G401.6 (cell line): Measurements from ENCODE around the gene CDIP1.

Source experiments
- FAIRE-seq: peaks from 2 replicates; lab custom pipeline; 2012; peaks lifted over from hg19 to GRCh38; lab: Jason Lieb, UNC

The CDIP1 gene

DNA sequence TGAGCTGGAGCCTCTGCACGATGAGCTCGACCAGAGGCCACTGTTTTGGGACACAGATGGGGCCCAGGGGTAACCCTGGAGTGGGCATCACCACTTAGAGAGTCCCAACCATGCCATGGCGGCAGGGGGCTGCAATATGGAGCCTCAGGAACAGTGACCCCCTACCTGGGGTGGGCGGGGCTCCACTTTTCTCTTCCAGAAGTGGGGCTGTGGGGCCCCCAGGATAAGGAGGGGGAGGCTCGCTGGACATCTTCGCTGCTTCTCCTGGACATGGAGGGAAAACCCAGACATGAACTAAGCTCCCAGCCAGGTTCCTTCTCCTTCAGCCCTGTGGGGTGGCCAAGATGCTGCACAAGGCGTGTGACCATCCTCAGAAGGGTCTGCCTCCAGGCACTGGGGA, 24.7 kb downstream of the CDIP1 start:
- FAIRE-seq, result no peak

DNA sequence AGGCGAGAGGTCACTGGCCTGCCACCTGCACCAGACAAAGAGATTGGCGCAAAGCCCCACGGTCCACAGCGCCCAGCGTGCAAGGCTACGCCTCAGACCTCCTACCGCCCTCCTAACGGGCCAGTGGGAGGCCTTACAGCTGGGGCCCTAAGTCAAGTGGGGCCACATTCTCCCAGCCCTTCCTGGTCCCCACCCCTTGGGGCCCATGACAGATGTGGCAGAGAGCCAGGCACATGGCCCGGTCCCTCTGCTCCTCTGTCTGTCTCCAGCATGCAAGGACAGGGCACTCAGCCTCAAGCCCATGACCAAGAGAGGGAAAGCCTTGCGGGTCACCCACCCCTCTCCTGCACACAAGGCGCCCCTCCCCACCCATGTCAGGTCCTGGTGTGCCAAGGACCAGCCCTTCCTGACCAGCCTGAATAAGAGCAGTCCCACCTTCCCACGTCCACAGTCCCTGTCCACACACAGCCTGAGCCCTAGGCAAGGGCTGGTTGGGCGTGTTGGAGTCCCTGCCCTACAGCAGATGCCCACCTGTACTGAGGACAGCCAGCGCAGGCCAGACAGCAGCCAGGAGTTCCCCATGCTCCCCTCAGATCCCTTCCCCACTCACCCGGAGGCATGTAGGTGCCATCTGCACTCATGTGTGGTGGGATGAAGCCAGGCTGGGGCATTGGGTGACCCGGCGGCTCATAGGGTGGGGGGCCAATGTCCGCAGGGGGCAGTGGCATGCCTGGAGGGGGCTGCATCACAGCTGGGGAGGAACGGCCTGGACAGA, 25.3 kb downstream of the CDIP1 start:
- no peak for FAIRE-seq

DNA sequence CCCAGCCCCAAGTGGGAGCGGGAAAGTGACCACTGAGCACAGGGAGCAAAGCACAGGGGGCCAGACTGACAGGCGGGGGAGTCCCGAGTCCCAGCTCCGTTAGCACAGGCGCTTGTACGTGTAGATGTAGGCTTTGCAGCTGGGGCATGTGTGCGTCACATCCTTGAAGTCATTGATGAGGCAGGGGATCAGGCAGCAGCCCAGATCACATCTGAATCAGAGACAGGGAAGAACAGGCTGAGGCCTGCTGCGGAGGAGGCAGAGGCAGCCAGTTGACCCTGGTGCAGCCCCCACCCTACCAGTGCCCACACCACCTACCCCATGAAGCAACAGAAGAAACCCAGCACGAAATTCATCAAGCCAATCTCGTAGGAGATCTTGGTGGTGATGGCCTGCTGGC, 26.1 kb downstream of the CDIP1 start:
- FAIRE-seq, result no peak

DNA sequence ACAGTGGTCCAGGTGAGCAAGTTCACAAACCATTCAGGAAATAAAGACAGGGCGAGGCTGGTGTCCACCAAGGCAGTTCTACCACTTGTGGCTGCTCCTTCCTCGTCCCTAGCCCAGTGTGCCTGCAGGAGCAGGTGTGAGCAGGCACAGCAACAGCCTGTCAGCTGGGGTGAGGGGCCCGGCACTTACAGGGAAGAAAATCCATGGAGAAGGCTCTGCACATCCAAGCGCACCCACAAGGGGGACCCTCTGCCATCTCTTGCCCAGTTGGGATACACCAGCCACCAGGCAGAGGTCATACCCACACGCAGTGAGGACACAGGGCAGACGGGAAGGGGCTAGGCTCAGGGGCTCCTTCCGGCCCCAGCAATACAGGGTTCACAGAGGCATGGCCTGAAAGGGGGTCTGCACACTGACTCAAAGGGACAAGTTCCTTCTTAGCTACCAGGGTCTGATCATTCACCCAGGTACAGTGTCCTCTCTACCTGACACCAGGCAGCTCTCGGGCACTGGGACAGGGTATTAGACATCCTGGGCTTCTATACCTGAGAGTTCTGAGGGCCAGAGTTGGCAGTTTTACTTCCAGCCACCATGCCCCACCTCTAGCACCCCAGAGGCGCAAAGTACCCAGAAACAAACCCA, 27.0 kb downstream of the CDIP1 start:
- FAIRE-seq, result no peak

DNA sequence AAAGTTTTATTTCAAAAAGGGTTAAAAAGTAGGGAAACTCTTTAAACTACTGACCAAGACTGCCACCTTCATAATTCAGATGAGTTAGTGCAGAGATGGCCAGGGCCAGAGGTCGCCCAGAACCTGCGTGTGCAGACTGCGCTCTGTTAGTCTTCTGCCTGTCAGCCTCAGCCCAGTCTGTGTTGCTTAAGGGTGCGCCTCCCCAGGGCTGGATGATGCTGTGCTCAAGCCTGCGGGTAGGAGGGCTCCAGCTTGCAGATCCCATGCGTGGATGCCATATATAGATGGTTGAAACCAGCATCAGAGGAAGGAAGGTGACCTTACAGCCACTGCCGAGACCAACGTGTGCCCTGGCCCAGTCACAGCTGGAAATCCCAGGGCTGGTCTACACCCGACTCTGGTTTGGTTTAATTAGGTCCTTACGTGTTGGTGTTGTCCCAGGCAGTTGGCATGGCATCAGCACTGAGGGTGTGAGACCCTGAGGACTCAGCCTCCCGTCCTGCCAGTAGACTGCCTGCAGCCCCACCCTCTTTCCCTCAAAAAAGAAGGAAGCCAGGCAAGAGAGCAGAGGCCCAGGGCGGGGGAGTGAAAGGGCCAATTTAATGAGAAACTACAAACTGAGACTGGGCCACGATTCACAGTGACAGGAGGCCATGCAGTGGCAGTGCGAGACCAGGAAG, 27.7 kb downstream of the CDIP1 start:
- no peak for FAIRE-seq

DNA sequence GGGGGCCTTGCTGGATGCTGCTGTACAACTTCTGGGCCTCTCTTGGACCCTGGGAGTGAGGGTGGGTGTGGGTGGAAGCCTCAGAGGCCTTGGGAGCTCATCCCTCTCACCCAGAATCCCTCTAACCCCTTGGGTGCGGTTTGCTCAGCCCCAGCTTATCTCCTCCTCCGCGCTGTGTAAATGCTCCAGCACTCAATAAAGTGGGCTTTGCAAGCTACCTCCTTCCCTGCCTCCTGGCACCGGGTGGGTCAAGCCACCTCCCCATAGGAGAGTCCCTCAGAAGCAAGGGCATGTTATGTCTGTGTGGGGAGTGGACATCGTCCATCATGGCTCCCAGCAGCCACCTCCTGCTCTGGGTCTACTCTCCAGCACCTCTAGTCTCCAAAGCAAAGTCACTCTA, 28.4 kb downstream of the CDIP1 start:
- FAIRE-seq, result no peak

DNA sequence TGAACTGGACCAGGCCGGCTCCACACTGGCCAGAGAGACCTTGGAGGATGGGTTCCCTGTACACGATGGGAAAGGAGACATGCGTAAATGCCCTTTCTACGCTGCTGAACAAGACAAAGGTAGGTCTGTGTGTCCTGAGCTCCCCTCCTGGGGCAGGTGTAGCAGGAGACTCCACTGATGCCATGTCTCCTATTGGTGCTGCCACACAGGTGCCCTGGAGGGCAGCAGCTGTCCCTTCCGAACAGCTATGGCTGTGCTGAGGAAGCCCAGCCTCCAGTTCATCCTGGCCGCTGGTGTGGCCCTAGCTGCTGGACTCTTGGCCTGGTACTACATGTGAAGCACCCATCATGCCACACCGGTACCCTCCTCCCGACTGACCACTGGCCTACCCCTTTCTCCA, 29.2 kb downstream of the CDIP1 start:
- no peak for FAIRE-seq

DNA sequence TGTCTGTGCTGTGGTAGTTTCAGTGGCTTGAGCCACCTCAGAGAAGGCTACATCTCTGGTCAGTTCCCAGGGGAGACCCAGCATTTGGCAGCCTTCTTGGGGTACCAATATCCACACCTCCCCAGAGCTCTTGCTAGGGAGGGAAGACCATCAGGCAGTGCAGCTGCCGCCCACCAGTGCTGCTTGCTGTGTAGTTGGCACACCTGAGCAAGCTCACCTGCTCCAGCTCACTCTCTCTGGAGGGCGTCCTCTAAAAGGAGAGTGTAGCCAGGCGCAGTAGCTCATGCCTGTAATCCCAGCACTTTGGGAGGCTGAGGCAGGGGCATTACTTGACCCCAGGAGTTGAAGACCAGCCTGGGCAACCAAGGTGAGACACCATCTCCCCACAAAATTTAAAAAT, 29.8 kb downstream of the CDIP1 start:
- FAIRE-seq, result no peak

DNA sequence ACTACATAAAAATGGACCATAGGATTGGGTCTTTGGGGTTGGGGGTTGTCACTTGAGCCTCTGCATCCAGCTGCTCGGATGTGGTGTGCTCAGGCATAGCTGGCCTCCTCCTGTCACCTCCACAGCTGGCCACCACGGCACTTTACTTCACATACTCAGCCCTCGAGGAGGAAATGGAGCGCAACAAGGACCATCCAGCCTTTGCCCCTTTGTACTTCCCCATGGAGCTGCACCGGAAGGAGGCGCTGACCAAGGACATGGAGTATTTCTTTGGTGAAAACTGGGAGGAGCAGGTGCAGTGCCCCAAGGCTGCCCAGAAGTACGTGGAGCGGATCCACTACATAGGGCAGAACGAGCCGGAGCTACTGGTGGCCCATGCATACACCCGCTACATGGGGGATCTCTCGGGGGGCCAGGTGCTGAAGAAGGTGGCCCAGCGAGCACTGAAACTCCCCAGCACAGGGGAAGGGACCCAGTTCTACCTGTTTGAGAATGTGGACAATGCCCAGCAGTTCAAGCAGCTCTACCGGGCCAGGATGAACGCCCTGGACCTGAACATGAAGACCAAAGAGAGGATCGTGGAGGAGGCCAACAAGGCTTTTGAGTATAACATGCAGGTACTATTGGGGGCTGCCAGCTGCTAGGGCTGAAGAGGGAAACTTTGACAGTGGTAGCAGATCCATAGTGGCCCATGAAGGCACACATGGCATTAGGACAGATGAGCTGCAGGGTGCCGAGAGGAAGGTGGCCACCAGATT, 30.8 kb downstream of the CDIP1 start:
- no peak for FAIRE-seq

DNA sequence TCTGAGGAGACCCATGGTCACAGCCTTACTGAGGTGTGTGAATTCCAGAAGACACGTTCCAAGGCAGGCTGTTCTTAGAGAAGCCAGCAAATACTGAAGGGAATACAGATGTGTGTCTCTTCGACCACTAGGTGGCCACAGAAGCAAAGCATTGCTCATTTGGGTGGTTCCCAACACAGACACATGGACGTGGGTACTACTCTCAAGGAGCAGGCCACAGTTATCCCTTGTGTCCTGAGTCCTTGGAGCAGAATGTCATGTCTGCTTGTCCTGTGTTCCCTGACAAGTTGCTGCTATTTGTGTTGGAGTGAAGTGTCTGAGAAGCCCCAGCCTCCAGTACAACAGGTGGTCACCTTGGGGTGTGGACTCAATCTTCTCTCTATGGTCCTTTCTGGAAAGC, 32.1 kb downstream of the CDIP1 start:
- peak; percentile 84 for FAIRE-seq

DNA sequence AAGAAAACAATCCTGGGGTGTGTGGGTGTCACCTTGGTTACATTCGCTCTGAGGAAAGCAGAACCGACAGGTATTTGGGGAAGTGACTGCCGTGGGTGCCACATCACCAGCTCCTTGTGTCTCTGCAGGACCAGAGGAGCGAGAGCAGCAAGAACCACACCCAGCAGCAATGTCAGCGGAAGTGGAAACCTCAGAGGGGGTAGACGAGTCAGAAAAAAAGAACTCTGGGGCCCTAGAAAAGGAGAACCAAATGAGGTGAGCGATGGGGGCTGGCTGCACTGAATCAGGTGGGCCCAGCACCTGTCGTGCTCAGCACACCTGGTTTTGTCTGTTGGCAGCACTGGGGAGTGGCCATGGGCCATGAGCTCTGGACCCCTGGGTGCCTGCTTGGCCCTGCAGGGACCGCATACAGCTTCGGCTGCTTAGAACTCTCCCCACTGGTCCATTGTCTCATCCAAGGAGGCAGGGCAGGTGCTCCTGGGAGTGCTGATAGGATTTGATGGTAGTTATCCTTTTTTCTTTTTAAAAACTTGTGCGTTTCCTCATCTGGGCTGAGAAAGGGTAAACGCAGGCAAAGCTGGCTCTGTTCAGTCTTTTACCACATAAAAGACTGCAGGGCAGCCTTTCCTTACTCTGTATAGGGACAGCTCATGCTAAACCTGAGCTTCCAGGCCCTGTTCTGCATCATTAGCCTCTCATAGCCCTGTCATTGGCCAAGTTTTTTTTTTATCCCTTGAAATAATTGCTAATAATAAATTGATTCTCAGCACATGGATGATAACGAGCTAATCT, 33.0 kb downstream of the CDIP1 start:
- no peak for FAIRE-seq

DNA sequence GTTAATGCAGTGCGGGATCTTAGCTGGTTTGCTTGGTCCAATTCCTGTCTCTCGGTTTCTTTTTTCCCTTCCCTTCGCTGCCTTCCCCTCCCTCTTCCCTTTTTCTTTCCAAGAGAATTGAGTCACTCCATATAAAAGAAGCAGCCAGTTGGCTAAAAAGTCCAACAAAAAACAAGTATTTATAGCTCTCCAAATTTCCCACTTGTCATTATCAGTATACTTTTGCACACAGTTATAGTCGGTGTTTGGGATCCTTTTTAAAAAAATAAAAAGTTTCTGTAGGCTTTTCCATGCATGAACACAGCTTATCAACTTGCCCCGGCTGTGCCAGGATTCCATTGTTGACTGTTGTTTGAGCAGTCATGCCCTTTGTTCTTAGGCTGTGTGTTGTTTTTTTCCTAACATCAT, 37.5 kb downstream of the CDIP1 start:
- FAIRE-seq, result no peak

DNA sequence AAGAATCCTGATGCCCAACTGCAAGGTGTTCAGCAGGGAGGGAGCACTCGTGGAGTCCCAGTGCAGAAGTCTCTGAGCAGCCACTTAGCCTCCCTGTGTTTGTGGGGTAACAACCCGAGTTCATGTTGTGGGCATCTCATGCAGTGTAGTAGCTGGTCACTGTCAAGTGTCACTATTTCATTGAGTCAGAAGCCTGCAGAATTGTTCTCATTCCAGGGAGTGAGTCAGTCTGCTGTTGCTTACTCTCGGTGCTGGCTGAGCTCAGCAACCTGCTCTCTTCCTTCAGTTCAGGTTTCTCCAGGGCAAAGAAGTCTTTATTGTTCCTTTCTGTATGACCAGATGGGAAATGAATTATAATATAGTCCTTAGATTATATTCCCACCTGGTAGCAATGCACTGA, 38.3 kb downstream of the CDIP1 start:
- peak; percentile 56 for FAIRE-seq

DNA sequence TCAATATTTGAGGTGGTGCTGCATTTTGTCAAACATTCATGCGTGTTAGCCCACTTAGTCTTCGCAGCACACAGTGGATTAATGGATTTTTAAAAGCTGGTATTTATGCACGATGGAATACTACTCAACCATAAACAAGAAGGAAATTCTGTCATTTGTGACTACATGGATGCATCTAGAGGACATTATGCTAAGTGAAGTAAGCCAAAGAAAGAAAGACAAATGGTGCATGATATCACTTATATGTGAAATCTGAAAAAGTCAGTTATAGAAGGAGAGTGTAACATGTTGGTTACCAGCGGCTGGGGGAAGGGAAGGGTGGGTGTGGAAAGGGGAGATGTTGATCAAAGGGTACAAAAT, 39.4 kb downstream of the CDIP1 start:
- FAIRE-seq, result no peak

DNA sequence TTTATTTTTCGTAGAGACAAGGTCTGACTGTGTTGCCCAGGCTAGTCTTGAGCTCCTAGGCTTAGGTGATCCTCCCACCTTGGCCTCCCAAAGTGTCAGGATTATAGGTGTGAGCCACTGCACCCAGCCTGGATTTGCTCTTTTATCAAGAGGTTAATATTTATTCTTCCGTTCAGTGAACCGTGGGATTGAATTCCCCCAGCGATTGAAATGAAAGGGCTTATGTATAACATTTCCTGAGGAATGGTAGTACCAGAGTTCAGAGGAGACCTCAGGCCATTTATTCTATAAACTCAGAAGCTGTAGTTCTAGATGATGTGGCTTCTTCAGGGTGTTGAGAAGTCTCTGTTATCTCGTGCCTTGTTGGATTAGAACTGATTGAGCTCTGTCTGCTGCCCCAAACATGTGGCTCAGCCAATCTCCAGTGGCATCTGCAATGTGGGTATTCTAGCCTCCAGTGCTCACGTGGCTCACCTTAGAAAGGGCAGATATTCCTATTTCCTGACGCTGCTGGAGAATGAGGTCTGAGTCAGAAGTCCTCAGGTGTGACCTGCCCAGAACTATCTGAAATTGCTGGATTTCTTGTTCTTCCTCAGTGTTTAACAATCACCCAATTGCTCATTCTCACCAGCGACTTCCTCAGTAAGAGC, 39.9 kb downstream of the CDIP1 start:
- no peak for FAIRE-seq

DNA sequence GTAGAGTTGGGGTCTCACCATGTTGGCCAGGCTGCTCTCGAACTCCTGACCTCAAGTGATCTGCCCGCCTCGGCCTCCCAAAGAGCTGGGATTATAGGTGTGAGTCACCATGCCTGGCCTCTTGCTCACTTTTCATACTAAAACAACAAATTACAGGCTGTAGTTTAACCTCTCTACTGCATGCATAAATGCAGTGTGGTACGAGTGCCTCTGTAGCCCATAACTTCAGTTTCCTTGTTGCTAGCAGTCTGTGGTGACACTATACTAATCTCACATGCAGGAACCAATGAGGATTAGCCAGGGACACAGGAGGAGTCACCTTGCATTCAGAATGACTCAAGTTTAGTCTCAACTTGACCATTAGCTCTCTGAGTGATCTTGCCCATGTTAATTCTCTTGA, 42.3 kb downstream of the CDIP1 start:
- no peak for FAIRE-seq

DNA sequence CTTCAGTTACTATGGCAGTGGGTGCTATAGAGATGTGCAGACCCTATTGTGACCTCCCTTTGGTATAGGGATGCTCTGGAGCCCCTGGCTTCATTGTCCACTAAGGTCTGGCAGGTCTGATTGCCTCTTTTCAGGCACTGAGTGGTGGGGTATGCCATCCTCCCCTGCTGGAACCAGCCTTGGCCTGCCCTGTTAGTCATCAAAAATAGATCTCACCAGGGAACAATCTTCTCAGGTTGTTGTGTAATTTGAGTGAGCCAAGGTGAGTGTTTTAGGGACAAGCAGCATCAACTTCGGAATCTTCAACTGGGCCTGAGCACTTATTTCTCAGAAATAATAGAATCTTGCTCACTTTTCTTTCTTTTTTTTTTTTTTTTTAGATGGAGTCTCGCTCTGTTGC, 42.8 kb downstream of the CDIP1 start:
- no peak for FAIRE-seq

DNA sequence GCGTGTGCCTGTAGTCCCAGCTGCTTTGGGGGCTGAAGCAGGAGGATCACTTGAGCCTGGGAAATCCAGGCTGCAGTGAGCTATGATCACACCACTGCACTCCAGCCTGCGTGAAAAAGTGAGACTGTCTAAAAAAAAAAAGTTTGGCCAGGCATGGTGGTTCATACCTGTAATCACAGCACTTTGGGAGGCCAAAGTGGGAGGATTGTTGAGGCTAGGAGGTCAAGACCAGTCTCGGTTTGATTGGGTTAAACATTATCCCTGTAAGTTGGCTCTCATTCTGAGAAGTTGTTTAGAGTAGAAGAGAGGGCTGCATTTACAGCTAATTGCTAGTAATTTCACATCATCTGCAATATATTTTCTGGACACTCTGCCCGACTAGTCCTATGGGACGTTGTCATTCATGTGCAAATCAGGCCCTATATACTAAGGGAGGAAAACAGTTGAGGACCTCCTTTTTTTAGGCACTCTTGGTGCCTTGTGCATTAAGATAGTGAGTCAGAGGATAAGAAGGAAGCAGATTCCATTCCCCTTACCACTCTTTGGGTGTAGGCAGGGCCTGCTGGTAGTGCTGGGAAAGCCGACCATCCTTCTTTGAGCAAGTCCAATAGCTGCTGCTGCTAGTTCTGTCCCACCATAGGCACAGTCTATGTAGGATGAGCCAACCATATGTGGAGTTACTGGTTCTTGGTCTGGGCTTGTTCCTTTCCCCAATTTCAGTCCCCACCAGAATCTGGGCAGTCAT, 43.7 kb downstream of the CDIP1 start:
- no peak for FAIRE-seq

DNA sequence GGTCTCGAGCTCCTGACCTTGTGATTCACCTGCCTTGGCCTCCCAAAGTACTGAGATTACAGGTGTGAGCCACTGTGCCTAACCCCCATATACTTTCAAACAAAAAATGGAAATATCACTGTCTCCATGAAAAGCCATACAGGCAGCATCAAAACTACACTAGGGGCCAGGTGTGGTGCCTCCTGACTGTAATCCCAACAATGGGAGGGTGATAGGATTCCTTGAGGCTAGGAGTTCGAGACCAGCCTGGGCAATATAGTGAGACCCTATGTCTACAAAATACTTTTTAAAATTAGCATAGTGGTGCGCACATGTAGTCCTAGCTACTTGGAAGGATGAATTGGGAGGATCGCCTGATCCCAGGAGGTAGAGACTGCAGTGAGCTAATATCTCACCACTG, 46.7 kb downstream of the CDIP1 start:
- FAIRE-seq, result no peak

DNA sequence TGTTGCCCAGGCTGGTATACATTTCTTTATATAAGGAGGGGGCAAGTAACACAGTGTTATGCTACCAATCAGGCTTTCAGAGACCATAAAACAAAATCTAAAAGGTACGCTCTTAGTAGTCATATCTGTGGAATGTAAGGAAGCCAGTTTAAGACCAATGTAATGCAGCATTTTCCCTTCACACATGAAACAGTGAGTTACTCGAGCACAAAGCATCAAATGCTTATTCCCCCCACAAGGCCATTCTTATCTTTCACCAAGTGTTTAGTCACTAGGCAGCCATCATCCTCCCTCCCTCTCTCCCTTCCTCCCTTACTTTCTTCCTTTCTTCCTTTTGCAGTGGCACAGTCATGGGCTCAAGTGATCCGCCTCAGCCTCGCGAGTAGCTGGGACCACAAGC, 49.5 kb downstream of the CDIP1 start:
- no peak for FAIRE-seq

DNA sequence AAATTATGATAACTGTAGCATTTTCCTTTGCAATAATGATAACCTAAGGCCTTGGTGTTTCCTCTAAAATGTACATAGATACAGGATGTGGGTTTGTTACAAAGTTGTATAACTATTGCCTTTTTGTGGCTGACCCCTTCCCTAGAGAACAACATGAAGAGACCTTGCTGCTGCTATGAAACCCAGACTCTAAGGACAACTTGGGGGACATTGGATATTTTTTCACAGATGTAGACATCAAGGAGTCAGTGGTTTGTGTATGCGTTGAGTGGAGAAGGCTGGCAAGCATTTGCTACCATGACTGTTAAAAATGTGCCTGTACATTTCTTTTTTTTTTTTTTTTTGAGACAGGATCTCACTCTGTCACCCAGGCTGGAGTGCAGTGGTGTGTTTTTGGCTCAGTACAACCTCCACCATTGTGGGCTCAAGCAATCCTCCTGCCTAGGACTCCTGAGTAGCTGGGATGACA, 50.0 kb downstream of the CDIP1 start:
- no peak for FAIRE-seq
